Panc1 (cell line): ENCODE data around the gene WDR7. TPM values are rescaled to one million over a fixed set of nuclear protein-coding genes. Genes with fewer than 3 reads are reported as not detected.

Experiments
- ATAC-seq: fragments of 200-7000 bp; cut with Tn5 transposase; 2 replicates; pipeline ENCODE4 v1.9.1; 2020; ENCODE audit warnings: mild to moderate bottlenecking, moderate library complexity
- BruUV-seq: library from RNA; stranded (reverse); fragments of 400-500 nt; replicated peaks from 2 replicates; lab custom pipeline; 2021; lab: Mats Ljungman, UMichigan
- CTCF ChIA-PET: fragments of 300-600 bp; sonication (Branson Sonifier 250); formaldehyde crosslinking; loops from one replicate; lab custom pipeline; 2022; ENCODE audit warnings: antibody characterized with exemption; lab: Charles Lee
- POLR2A ChIA-PET: fragments of 300-600 bp; sonication (Branson Sonifier 250); formaldehyde crosslinking; loops from one replicate; lab custom pipeline; 2022; ENCODE audit warnings: antibody characterized with exemption; lab: Charles Lee
- DNase-seq: peaks from one replicate; pipeline ENCODE4 v3.0.0-alpha.2; 2010; ENCODE audit warnings: low read depth, low spot score
- H3K27ac ChIP-seq: 2 replicates; pipeline ENCODE4 v1.5.1; 2011; ENCODE audit warnings: mild to moderate bottlenecking, low read length, inconsistent platforms
- H3K27me3 ChIP-seq: fragments of 200-500 bp; sonication (Bioruptor generic); 2 replicates; pipeline ENCODE4 v1.6.0; 2014; ENCODE audit warnings: low read length, inconsistent platforms; ENCODE audit not compliant: control insufficient read depth, insufficient read depth
- H3K36me3 ChIP-seq: fragments of 200-500 bp; sonication (Bioruptor generic); 2 replicates; pipeline ENCODE4 v1.5.1; 2014; ENCODE audit warnings: inconsistent platforms, mild to moderate bottlenecking, low read length, moderate library complexity; ENCODE audit not compliant: control insufficient read depth, insufficient read depth
- H3K4me1 ChIP-seq: 2 replicates; pipeline ENCODE4 v1.5.1; 2011; ENCODE audit warnings: inconsistent platforms, mild to moderate bottlenecking, low read length, moderate library complexity; ENCODE audit not compliant: control insufficient read depth, insufficient read depth
- H3K4me3 ChIP-seq, 2 experiments: 2 replicates each; pipeline ENCODE4 v1.5.1; 2011 to 2012; ENCODE audit warnings: low read depth in 2 of 2, low read length in 2 of 2, mild to moderate bottlenecking in 2 of 2, inconsistent platforms in 1 of 2, moderate library complexity in 1 of 2
- H3K9me3 ChIP-seq: fragments of 200-500 bp; sonication (Bioruptor generic); 2 replicates; pipeline ENCODE4 v1.5.1; 2014; ENCODE audit warnings: low read depth, mild to moderate bottlenecking, inconsistent platforms, low read length, moderate library complexity; ENCODE audit not compliant: control insufficient read depth, insufficient read depth
- CTCF ChIP-seq: fragments of 450-650 bp; IDR thresholded peaks from 2 replicates; pipeline ENCODE4 v1.5.1; 2017; ENCODE audit warnings: mild to moderate bottlenecking
- POLR2AphosphoS5 ChIP-seq: IDR thresholded peaks from 2 replicates; pipeline ENCODE4 v1.6.1; 2012; ENCODE audit warnings: mild to moderate bottlenecking, low read depth, low read length, moderate library complexity
- SIN3A ChIP-seq: IDR thresholded peaks from 2 replicates; pipeline ENCODE4 v1.6.1; 2012; ENCODE audit warnings: low read depth, mild to moderate bottlenecking, low read length, moderate library complexity, borderline replicate concordance; ENCODE audit not compliant: insufficient read depth
- TCF7L2 ChIP-seq: IDR thresholded peaks from 2 replicates; pipeline ENCODE4 v1.6.1; 2011; ENCODE audit warnings: mild to moderate bottlenecking, low read depth, low read length, inconsistent platforms
- in situ Hi-C: cut with HindIII; loops from 2 replicates; pipeline ENCODE4 v1.10.0; 2016; ENCODE audit warnings: low sequenced_read_pairs, low pct_unique_long_range_greater_than_20kb
- intact Hi-C: fragments of 100-400 bp; cut with micrococcal nuclease; formaldehyde crosslinking; loops from one replicate; pipeline ENCODE4 v1.10.0; 2022; ENCODE audit not compliant: unreplicated experiment
- total RNA-seq: library from RNA; stranded (reverse); gene quantifications from one replicate; pipeline ENCODE4 v1.2.1, GENCODE V29; 2021; ENCODE audit not compliant: unreplicated experiment
- TF ChIP-seq, protein P1 (sequence below), 2 experiments: IDR thresholded peaks; 2 replicates each; pipeline ENCODE4 v1.6.1; 2011 to 2012; ENCODE audit warnings: low read depth in 2 of 2, control low read depth in 1 of 2, low read length in 1 of 2, mild to moderate bottlenecking in 1 of 2, moderate library complexity in 1 of 2; ENCODE audit not compliant: insufficient read depth in 1 of 2

The WDR7 gene
- total RNA-seq, 1 experiment from 2014 or later = 12.3 TPM

DNA sequence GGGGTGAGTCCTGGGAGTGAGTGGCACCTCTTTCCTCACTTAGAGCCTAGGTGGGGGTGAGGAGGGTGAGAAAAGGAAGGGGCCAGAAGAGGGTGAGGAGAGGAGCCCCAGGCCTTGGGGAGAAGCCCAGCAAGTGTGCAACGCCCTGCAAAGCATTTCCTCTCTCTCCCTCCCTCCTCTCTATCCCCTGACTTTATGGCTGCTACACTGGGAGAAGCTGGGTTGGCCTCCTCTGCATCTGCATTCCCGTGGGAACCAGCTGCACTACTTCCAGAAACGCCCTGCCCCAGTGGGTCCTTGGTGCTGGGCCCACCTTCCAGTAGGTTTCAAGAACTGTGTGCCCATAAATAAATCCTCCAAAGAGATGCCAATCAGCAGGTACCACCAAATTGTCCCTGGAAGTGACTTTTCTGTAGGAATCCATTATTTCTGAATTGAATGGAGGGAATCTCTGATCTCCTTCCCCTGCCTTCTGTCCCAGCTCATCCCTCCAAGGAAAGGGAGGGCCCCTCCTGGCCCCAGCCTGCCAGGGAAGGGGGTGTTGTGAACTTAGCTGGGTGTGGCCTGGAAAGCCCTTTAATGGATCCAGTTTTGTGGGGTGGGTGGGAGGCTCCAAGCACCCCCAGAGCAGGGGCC is 400.0 kb downstream of the WDR7 start:
- ChIA-PET CTCF (no interaction called here), POLR2A (no interaction called here)
- intact Hi-C loops = no loop called here
- Histone ChIP-seq H3K4me1 (no peaks in the 10 kb centered on the region), H3K27me3 (no peaks in the 10 kb centered on the region), H3K9me3 (no peaks in the 10 kb centered on the region), H3K27ac (no peak overlapping the region), H3K4me3 (no peak overlapping the region), H3K36me3 (no peaks in the 10 kb centered on the region)
- no TSS peak for BruUV-seq
- DNase-seq (no peak), ATAC-seq (no peak)
- no peak for TF ChIP-seq CTCF
- TF ChIP-seq SIN3A = no peak
- TF ChIP-seq, protein P1, sequence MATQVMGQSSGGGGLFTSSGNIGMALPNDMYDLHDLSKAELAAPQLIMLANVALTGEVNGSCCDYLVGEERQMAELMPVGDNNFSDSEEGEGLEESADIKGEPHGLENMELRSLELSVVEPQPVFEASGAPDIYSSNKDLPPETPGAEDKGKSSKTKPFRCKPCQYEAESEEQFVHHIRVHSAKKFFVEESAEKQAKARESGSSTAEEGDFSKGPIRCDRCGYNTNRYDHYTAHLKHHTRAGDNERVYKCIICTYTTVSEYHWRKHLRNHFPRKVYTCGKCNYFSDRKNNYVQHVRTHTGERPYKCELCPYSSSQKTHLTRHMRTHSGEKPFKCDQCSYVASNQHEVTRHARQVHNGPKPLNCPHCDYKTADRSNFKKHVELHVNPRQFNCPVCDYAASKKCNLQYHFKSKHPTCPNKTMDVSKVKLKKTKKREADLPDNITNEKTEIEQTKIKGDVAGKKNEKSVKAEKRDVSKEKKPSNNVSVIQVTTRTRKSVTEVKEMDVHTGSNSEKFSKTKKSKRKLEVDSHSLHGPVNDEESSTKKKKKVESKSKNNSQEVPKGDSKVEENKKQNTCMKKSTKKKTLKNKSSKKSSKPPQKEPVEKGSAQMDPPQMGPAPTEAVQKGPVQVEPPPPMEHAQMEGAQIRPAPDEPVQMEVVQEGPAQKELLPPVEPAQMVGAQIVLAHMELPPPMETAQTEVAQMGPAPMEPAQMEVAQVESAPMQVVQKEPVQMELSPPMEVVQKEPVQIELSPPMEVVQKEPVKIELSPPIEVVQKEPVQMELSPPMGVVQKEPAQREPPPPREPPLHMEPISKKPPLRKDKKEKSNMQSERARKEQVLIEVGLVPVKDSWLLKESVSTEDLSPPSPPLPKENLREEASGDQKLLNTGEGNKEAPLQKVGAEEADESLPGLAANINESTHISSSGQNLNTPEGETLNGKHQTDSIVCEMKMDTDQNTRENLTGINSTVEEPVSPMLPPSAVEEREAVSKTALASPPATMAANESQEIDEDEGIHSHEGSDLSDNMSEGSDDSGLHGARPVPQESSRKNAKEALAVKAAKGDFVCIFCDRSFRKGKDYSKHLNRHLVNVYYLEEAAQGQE (IDR thresholded peaks at IDR 0.05; ENCODE audit: insufficient read depth in 1 of 2, low read depth in 2 of 2, low read length in 1 of 2) = no peak
- no peak for TF ChIP-seq TCF7L2
- TF ChIP-seq POLR2AphosphoS5 = no peak
- in situ Hi-C loops = no loop called here

DNA sequence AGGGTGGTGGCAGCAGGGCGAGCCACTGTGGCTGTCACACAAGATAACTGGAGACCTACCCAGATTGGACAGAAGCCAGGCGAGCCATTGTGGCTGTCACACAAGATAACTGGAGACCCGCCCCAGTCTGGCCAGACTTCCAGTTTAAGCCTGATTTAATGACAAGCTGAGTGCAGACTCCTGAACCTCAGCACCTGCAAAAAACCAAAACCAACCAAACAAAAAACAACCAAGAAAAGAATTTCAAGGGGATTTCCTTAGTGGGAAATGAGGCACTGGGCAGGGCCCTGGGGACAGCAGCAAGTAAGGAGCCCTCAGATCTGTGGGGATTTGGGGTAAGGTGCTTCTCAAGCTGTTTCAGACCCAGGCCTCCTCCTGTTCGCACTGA is 400.5 kb downstream of the WDR7 start:
- POLR2A ChIA-PET = no interaction called here
- Histone ChIP-seq H3K4me1 (no peaks in the 10 kb centered on the region), H3K27me3 (no peaks in the 10 kb centered on the region), H3K9me3 (no peaks in the 10 kb centered on the region), H3K27ac (no peak overlapping the region), H3K4me3 (no peak overlapping the region), H3K36me3 (no peaks in the 10 kb centered on the region)
- TF ChIP-seq CTCF = no peak
- TF ChIP-seq POLR2AphosphoS5 = no peak
- no peak for ATAC-seq
- in situ Hi-C loops (no loop called here), intact Hi-C loops (no loop called here)
- CTCF ChIA-PET = no interaction called here
- no TSS peak for BruUV-seq
- no peak for DNase-seq
